ENCODE results near the gene PDE6B.

GRCh38 chr4:649751-650310, 24.5 kb downstream of the PDE6B start:
- TF ChIP-seq POLR2A (IDR thresholded peaks at IDR 0.05): no peak
- TF ChIP-seq, protein P1, sequence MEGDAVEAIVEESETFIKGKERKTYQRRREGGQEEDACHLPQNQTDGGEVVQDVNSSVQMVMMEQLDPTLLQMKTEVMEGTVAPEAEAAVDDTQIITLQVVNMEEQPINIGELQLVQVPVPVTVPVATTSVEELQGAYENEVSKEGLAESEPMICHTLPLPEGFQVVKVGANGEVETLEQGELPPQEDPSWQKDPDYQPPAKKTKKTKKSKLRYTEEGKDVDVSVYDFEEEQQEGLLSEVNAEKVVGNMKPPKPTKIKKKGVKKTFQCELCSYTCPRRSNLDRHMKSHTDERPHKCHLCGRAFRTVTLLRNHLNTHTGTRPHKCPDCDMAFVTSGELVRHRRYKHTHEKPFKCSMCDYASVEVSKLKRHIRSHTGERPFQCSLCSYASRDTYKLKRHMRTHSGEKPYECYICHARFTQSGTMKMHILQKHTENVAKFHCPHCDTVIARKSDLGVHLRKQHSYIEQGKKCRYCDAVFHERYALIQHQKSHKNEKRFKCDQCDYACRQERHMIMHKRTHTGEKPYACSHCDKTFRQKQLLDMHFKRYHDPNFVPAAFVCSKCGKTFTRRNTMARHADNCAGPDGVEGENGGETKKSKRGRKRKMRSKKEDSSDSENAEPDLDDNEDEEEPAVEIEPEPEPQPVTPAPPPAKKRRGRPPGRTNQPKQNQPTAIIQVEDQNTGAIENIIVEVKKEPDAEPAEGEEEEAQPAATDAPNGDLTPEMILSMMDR (IDR thresholded peaks at IDR 0.05): no peak
- TF ChIP-seq POLR2AphosphoS5 (IDR thresholded peaks at IDR 0.05): no peak
